A673 (cell line): ENCODE data around the gene STRA8. TPM values are rescaled to one million over a fixed set of nuclear protein-coding genes. Genes with fewer than 3 reads are reported as not detected.
A peak's percentile ranks its signal among the peaks of the same experiment; 100 is the strongest.

Source experiments
- BruUV-seq: library from RNA; stranded (reverse); fragments of 400-500 nt; replicated peaks from 2 replicates; lab custom pipeline; 2021; lab: Mats Ljungman, UMichigan
- CTCF ChIA-PET: fragments of 300-600 bp; sonication (Branson Sonifier 250); formaldehyde crosslinking; loops from one replicate; lab custom pipeline; 2022; ENCODE audit warnings: antibody characterized with exemption; lab: Charles Lee
- POLR2A ChIA-PET: fragments of 300-600 bp; sonication (Branson Sonifier 250); formaldehyde crosslinking; loops from one replicate; lab custom pipeline; 2022; ENCODE audit warnings: antibody characterized with exemption; ENCODE audit not compliant: low non-redundant PET; lab: Charles Lee
- DNase-seq: peaks from one replicate; pipeline ENCODE4 v3.0.0-alpha.2; 2015; ENCODE audit warnings: low spot score
- H3K27ac ChIP-seq: fragments of 200-600 bp; sonication (generic); 2 replicates; pipeline ENCODE4 v1.5.1; 2016; ENCODE audit warnings: mixed run types, low read depth, mild to moderate bottlenecking, mixed read lengths, antibody characterized with exemption, low read length; ENCODE audit not compliant: poor library complexity, severe bottlenecking
- H3K27me3 ChIP-seq: fragments of 200-600 bp; sonication (generic); replicated peaks from 2 replicates; pipeline ENCODE4 v1.6.1; 2017; ENCODE audit warnings: mixed run types, low read depth, mild to moderate bottlenecking, mixed read lengths, antibody characterized with exemption, low read length; ENCODE audit not compliant: insufficient read depth, poor library complexity
- H3K36me3 ChIP-seq: fragments of 200-600 bp; sonication (generic); 2 replicates; pipeline ENCODE4 v1.6.1; 2016; ENCODE audit warnings: mixed run types, mild to moderate bottlenecking, mixed read lengths, antibody characterized with exemption, low read length; ENCODE audit not compliant: insufficient read depth, poor library complexity, severe bottlenecking
- H3K4me1 ChIP-seq: fragments of 200-600 bp; sonication (generic); 2 replicates; pipeline ENCODE4 v1.6.1; 2017; ENCODE audit warnings: mixed run types, mild to moderate bottlenecking, mixed read lengths, antibody characterized with exemption, low read length; ENCODE audit not compliant: insufficient read depth, poor library complexity, severe bottlenecking
- H3K4me3 ChIP-seq: fragments of 200-600 bp; sonication (generic); 2 replicates; pipeline ENCODE4 v1.5.1; 2016; ENCODE audit warnings: low read depth, mixed run types, mild to moderate bottlenecking, mixed read lengths, low read length; ENCODE audit not compliant: poor library complexity, severe bottlenecking
- H3K9me3 ChIP-seq: fragments of 200-600 bp; sonication (generic); 2 replicates; pipeline ENCODE4 v1.6.1; 2016; ENCODE audit warnings: mixed run types, low read depth, mild to moderate bottlenecking, mixed read lengths, antibody characterized with exemption, low read length; ENCODE audit not compliant: poor library complexity, severe bottlenecking
- EZH2 ChIP-seq: fragments of 200-600 bp; sonication (generic); IDR thresholded peaks from 2 replicates; pipeline ENCODE4 v1.6.1; 2017; ENCODE audit warnings: borderline replicate concordance, low read depth, mild to moderate bottlenecking, mixed read lengths, antibody characterized with exemption, low read length; ENCODE audit not compliant: poor library complexity, severe bottlenecking
- intact Hi-C: fragments of 100-400 bp; cut with micrococcal nuclease; formaldehyde crosslinking; loops from one replicate; pipeline ENCODE4 v1.10.0; 2022; ENCODE audit not compliant: unreplicated experiment
- total RNA-seq: library from RNA; stranded (reverse); gene quantifications from 2 replicates; pipeline ENCODE4 v1.2.3, GENCODE V29; 2021
- TF ChIP-seq, protein P1 (sequence below): fragments of 300-800, 200-600 bp; sonication (generic); conservative IDR thresholded peaks from 2 replicates; pipeline ENCODE4 v1.5.1; 2017; ENCODE audit warnings: low read depth, mild to moderate bottlenecking, antibody characterized with exemption, low read length, moderate library complexity, mixed read lengths

Gene STRA8
- total RNA-seq, 1 experiment from 2014 or later: not detected

DNA sequence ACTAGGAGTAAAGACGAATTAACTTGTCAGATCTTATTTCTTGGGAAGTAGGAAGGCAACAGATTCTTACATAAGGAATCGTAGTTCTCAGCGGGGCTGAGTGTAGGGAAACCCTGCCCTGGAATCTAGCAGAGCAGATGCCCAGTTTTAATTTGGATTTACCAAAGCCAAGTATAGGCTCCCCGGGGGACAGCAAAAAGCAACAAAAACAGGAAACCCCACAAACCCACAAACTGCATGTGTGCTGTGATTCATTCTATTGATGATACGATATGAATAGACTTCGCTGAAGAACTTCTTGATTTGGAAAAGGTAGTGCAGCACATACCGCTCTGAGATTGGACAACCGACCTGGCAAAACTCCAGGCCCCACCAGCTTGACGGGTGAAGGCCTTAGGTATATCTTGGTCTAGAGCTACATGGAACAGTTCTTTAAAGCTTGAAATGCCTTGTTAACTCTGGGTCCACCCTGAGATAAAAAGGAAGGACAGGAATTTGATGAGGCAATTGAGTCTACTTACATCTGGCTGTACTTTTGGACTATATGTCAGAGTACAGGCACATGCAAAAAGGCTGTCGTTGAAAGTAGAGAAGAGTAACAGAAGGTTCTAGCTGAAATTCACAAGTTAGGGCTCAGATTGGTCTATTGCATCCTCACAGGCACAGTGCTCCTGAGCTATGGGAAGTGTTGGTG lies 49.1 kb downstream of the STRA8 start:
- POLR2A ChIA-PET: no interaction called here
- Histone ChIP-seq H3K27me3 (no peaks in the 10 kb centered on the region), H3K36me3 (no peaks in the 10 kb centered on the region), H3K4me1 (no peaks in the 10 kb centered on the region), H3K4me3 (no peak overlapping the region), H3K27ac (no peak overlapping the region), H3K9me3 (no peaks in the 10 kb centered on the region)
- BruUV-seq: no TSS peak
- CTCF ChIA-PET: interaction anchor here (1.2 kb wide), 1 partner anchor 363 kb away, joined by 3 read pairs; no protein-coding TSS in a partner anchor
- intact Hi-C loops: loop anchor here (10.0 kb wide), 1 partner anchor 522 kb away; no protein-coding TSS in a partner anchor
- DNase-seq: peak; percentile 42
- TF ChIP-seq, protein P1, sequence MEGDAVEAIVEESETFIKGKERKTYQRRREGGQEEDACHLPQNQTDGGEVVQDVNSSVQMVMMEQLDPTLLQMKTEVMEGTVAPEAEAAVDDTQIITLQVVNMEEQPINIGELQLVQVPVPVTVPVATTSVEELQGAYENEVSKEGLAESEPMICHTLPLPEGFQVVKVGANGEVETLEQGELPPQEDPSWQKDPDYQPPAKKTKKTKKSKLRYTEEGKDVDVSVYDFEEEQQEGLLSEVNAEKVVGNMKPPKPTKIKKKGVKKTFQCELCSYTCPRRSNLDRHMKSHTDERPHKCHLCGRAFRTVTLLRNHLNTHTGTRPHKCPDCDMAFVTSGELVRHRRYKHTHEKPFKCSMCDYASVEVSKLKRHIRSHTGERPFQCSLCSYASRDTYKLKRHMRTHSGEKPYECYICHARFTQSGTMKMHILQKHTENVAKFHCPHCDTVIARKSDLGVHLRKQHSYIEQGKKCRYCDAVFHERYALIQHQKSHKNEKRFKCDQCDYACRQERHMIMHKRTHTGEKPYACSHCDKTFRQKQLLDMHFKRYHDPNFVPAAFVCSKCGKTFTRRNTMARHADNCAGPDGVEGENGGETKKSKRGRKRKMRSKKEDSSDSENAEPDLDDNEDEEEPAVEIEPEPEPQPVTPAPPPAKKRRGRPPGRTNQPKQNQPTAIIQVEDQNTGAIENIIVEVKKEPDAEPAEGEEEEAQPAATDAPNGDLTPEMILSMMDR: no peak
- TF ChIP-seq EZH2: no peak

DNA sequence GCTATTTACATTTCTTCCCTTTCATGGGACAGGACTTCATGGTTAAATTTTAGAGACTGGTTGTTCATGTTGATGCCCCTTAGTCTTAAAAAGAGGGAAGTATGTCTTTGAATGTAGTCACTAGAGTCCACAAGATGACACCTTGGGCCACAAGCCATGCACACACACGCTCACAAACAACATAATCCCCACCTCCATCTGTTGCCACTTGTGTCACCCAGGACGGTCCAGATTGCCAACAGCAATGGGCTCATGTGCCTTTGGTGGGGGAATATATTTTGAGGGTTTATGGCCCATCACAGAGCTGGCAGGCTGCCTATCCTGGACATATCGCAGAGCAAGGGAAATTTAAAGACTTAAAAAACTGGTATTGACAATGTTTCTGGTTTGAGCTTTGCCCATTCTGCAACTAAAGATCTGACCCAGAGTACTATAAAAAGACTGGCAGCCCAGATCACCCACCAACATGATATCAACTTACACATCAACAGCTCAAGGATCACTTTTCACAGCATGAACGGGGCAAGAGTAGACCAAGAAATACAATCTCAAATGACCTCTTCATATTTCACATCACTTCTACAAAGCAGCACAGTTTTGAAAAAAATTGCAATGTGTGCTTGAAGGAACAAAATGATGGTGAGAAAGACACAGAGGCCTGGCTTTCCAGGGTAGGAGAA lies 50.5 kb downstream of the STRA8 start:
- no peak for DNase-seq
- no peak overlapping the region for H3K27ac ChIP-seq
- H3K9me3 ChIP-seq: no peaks in the 10 kb centered on the region
- CTCF ChIA-PET: no interaction called here
- no peaks in the 10 kb centered on the region for H3K27me3 ChIP-seq
- POLR2A ChIA-PET: no interaction called here
- BruUV-seq: no TSS peak
- TF ChIP-seq, protein P1: no peak
- no peak for TF ChIP-seq EZH2
- no peak overlapping the region for H3K4me3 ChIP-seq
- intact Hi-C loops: loop anchor here (10.0 kb wide), 1 partner anchor 521 kb away; no protein-coding TSS in a partner anchor
- H3K4me1 ChIP-seq: no peaks in the 10 kb centered on the region
- H3K36me3 ChIP-seq: no peaks in the 10 kb centered on the region

DNA sequence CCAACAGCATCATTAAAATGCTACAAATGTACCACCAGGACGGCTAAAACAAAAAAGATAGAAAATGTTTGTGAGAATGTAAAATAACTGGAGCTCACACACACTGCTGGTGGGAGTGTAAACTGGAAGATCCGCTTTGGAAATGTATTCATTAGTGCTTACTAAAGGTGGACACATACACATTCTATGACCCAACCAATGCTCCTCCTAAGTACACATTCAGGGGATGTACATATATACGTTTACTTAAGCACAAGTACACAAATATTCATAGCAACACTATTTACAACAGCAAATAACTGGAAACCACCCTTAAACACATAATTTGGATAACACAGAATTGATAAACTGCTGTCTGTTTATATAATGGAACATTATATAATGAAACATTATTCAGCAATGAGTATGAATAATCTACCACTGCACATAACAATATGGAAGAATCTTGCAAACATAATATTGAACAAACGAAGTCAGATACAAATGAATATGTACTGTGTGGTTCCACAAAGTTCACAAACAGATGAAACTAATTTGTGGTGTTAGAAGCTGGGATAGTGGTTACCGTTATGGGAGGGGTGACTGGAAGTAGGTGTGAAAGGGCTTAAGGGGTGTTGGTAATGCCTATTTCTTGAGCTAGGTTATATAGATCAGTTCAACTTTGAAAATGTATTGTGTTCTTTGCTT lies 52.1 kb downstream of the STRA8 start:
- ChIA-PET POLR2A (no interaction called here), CTCF (no interaction called here)
- Histone ChIP-seq H3K27me3 (no peaks in the 10 kb centered on the region), H3K4me1 (no peaks in the 10 kb centered on the region), H3K9me3 (no peaks in the 10 kb centered on the region), H3K4me3 (no peak overlapping the region), H3K36me3 (no peaks in the 10 kb centered on the region), H3K27ac (no peak overlapping the region)
- no peak for DNase-seq
- intact Hi-C loops: loop anchor here (10.0 kb wide), 1 partner anchor 519 kb away; no protein-coding TSS in a partner anchor
- no peak for TF ChIP-seq EZH2
- TF ChIP-seq, protein P1: no peak
- BruUV-seq: no TSS peak
